ENCODE results near the gene COL18A1. TPM values are rescaled to one million over a fixed set of nuclear protein-coding genes. Genes with fewer than 3 reads are reported as not detected.

The COL18A1 gene
- polyA plus RNA-seq, 4 donors, result 2.2 to 34.3 (median 16.5) TPM

DNA sequence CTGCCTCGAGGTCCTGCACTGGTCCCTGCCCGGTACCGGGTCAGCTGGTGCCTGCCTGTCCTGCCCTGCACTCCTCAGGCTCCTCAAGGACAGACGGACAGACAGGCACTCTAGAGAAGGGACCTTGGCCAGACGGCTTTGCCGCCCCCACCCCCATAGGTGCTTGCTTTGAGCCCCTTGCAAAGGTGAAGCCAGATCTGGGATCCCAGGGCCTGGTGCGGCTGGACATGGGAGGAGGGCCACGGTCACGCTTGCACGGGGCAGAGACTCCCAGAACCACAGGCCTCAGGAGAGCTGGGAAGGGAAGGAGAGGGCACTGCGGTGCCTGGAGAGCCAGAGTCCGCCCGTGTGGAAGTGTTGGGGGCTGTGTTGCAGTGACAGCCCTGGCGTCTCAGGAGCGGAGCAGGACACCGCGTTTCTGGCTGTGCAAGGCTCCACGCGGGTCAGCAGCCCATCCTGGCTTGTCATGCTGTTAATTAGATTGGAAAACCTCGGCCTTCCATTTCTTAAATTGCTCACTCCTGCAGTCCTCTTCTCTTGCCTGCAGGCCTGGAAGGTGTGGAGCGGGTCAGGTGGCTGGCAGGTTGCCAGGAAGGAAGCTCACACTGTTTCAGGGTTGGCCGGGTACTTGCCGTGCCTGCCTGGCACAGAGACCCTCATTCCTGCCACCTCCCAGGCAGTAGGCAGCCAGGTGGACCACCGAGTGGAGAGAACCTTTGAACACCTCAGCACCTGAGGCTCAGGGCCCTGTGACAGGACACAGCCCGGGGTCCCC, 16.3 kb downstream of the COL18A1 start:
- Histone ChIP-seq H3K4me3 (ENCODE audit: low read depth in 1 of 3, low read length in 3 of 3) (no peak overlapping the region), H3K4me1 (ENCODE audit: control insufficient read depth in 3 of 3, insufficient read depth in 2 of 3, low read depth in 1 of 3, low read length in 2 of 3) (peaks cover 2 to 36% (median 2%) of the 10 kb centered on the region in 3 donors), H3K27me3 (ENCODE audit: control insufficient read depth in 3 of 3, insufficient read depth in 3 of 3, low read length in 3 of 3) (no peaks in the 10 kb centered on the region), H3K9me3 (ENCODE audit: control insufficient read depth in 2 of 2, insufficient read depth in 1 of 2, low read depth in 1 of 2, low read length in 1 of 2) (no peaks in the 10 kb centered on the region), H3K36me3 (ENCODE audit: control insufficient read depth in 3 of 3, insufficient read depth in 2 of 3, low read depth in 1 of 3, low read length in 3 of 3) (no peaks in the 10 kb centered on the region), H3K27ac (ENCODE audit: low read depth in 1 of 3, low read length in 2 of 3) (no peak overlapping the region)
- DNase-seq (peak; percentile 65 to 87), FAIRE-seq (no peak)
- 41 to 65% (median 54%) methylated on average over 25 of the region's 25 CpGs for WGBS, 3 donors

DNA sequence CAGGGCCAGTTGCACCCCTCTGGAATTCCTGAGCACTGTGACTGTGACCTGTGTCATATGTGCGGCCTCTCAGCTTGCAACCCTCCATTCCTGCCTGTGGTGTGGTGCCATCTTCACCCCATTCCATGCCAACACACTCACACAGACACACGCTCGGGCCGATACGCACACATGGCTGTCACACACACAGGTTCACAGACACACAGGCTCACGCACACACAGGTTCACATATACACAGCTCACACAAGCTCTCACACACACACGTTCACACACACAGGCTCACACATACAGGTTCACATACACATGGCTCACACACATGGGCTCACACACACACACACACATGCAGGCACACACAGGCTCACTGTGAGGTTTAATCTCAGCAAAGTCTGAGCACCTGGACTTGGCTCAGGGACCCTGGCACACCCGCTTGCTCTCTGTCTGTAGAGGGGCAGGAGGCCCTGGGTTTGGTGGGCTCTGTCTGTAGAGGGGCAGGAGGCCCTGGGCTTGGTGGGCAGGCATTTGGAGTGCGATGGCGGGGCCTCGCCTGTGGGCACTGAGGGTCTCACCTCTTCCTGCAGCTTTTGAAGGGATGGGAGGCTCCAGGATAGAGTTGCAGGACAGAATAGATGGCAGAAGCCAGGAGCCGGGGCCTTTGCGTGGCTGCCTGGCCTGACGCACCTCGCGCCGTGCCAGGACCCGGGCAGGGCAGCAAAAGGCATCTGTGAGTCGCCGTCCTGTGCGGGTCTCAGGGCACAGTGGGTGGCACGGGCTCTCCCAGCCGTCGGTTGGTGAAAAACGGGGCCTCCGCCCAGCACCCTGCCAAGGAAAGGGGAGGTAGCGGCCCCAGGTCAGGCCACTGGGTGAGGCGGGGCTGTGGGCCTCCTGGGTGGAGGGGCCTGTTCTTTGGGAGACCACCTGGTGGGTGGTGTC, 17.1 kb downstream of the COL18A1 start:
- WGBS, 3 donors, result 83 to 90% (median 86%) methylated on average over 27 to 28 of the region's 28 CpGs
- no peak overlapping the region for H3K27ac ChIP-seq (ENCODE audit: low read depth in 1 of 3, low read length in 2 of 3)
- H3K4me1 ChIP-seq (ENCODE audit: control insufficient read depth in 3 of 3, insufficient read depth in 2 of 3, low read depth in 1 of 3, low read length in 2 of 3), result peaks cover 2 to 36% (median 2%) of the 10 kb centered on the region in 3 donors
- H3K36me3 ChIP-seq (ENCODE audit: control insufficient read depth in 3 of 3, insufficient read depth in 2 of 3, low read depth in 1 of 3, low read length in 3 of 3), result no peaks in the 10 kb centered on the region
- FAIRE-seq (no peak), DNase-seq (no peak)
- no peak overlapping the region for H3K4me3 ChIP-seq (ENCODE audit: low read depth in 1 of 3, low read length in 3 of 3)
- H3K27me3 ChIP-seq (ENCODE audit: control insufficient read depth in 3 of 3, insufficient read depth in 3 of 3, low read length in 3 of 3), result no peaks in the 10 kb centered on the region
- no peaks in the 10 kb centered on the region for H3K9me3 ChIP-seq (ENCODE audit: control insufficient read depth in 2 of 2, insufficient read depth in 1 of 2, low read depth in 1 of 2, low read length in 1 of 2)

DNA sequence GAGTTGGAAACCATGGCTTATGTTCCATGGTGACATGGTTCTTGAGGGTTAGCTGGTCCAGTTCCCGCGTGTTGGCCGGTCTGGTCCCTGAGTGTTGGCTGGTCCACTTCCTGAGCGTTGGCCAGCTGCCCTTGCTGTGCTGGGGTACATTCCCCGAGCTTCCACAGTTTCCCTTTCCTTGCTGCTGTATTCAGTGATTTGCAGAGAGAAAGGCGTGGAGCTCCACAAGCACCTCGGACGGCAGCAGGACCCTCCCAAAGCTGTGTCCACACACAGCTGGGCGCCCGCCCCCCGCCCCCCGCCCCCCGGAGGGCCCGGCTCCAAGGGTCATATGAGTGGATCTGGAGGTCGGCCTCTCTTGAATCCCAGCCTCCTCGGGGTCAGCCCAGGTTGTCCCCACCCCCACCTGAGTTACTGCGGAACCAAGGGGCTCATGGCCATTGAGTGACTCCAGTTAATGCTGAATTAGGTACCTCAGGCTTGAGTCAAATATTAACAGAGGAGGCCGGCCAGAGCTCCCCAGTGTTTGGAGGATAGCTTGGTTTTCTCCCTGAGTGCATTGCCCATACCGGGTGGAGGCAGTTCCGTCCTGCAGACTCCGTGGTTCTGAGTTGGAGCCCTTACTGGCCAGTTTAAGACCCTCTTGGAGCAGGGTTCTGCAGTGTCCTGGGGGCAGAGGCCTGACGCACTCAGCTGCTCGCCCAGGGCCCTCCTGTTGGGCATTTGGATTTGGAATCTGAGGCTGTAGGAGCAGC, 18.4 kb downstream of the COL18A1 start:
- Histone ChIP-seq H3K27ac (ENCODE audit: low read depth in 1 of 3, low read length in 2 of 3) (no peak overlapping the region), H3K36me3 (ENCODE audit: control insufficient read depth in 3 of 3, insufficient read depth in 2 of 3, low read depth in 1 of 3, low read length in 3 of 3) (no peaks in the 10 kb centered on the region), H3K4me3 (ENCODE audit: low read depth in 1 of 3, low read length in 3 of 3) (no peak overlapping the region), H3K9me3 (ENCODE audit: control insufficient read depth in 2 of 2, insufficient read depth in 1 of 2, low read depth in 1 of 2, low read length in 1 of 2) (no peaks in the 10 kb centered on the region), H3K27me3 (ENCODE audit: control insufficient read depth in 3 of 3, insufficient read depth in 3 of 3, low read length in 3 of 3) (no peaks in the 10 kb centered on the region), H3K4me1 (ENCODE audit: control insufficient read depth in 3 of 3, insufficient read depth in 2 of 3, low read depth in 1 of 3, low read length in 2 of 3) (peaks cover 2 to 36% (median 2%) of the 10 kb centered on the region in 3 donors)
- FAIRE-seq (no peak), DNase-seq (no peak)
- WGBS, 3 donors, result 79 to 81% (median 79%) methylated on average over 23 of the region's 23 CpGs

DNA sequence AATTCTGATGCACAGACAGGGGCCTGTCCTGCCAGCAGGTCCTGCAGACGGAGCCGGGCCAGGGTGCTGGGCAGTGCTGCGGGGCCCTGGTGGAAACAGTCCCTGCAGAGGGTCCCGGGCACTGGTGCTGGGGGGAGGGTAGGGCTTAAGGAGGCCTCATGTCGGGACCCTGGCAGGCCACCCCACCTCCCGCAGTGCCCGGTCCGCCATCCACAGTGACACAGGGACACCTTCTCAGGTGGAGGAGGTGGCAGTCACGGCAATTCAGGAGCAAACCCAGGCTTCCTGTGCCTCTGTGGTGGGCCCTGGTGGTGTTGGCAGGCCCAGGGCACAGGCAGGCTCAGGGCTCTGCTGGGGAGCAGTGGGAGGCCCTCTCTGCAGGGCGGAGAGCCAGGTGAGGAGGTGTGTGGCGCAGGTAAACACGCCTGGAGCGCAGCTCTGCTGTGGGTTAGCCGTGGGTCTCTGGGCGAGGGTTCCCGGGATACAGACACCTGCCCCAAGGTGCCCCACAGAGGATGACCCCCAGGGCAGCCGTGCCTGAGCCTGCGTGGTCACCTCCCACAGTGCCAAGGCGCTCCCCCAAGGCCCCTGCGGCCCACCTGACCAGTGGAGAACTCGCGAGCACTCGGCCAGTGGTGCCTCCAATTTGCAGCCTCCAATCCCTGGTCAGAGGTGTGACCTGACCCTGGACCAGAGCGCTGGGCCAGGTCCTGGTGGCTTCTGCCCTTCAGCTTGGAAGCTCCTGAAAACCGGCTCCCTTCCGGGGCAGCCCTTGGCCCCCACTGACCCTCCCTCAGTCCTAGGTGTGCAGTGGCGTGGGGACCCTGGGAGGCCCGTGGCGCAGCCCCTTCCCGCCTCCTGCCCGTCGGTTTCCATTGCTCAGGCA, 19.2 kb downstream of the COL18A1 start:
- H3K27ac ChIP-seq (ENCODE audit: low read depth in 1 of 3, low read length in 2 of 3), result no peak overlapping the region
- DNase-seq, result no peak

DNA sequence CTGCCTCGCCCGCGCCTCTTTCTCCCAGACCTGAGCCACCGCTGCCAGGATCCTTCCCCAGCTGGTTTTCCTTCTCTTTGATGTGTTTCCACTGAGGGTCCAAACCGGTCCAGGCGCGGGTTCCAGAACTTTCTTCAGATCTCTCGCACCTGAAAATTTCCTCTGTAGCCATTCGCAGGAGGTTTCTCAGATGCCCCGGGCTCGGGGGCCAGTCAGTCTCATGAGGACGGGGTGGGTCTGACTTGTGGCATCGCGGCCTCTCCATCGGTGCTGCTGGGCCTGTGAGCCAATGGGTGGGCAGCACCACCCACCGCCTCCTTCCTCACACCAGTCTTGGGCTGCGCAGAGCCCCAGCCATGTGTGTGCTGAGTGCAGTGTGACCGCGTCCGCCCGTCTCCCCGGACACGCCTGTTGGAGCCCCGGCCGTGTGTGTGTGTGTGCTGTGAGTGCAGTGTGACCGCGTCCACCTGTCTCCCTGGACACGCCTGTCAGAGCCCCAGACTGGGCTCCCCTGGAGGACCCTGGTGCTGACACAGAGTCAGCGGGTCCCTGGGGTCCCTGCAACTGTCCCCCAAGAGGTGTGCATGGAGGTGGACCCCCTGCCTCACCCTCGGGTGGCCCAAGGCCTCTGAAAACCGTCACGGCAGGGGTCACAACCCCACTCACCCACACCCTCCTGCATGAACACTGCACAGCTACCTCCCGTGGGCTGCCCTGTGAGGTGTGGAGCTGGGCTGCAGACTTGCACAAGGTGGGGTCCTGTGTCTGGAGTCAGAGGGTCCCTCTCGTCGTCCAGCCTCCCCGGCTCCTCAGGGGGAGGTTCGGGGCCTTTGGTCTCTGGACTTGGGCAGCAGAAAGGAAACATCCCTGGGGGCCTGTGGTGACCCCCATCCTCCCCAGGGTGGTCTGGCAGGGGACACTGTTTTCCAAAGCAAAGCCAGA, 20.2 kb downstream of the COL18A1 start:
- H3K4me3 ChIP-seq (ENCODE audit: low read depth in 1 of 3, low read length in 3 of 3), result no peak overlapping the region
- WGBS, 3 donors, result 83 to 87% (median 86%) methylated on average over 36 to 37 of the region's 37 CpGs
- FAIRE-seq (no peak), DNase-seq (no peak)
- no peaks in the 10 kb centered on the region for H3K36me3 ChIP-seq (ENCODE audit: control insufficient read depth in 3 of 3, insufficient read depth in 2 of 3, low read depth in 1 of 3, low read length in 3 of 3)
- H3K27ac ChIP-seq (ENCODE audit: low read depth in 1 of 3, low read length in 2 of 3), result no peak overlapping the region
- no peaks in the 10 kb centered on the region for H3K27me3 ChIP-seq (ENCODE audit: control insufficient read depth in 3 of 3, insufficient read depth in 3 of 3, low read length in 3 of 3)
- H3K9me3 ChIP-seq (ENCODE audit: control insufficient read depth in 2 of 2, insufficient read depth in 1 of 2, low read depth in 1 of 2, low read length in 1 of 2), result no peaks in the 10 kb centered on the region
- H3K4me1 ChIP-seq (ENCODE audit: control insufficient read depth in 3 of 3, insufficient read depth in 2 of 3, low read depth in 1 of 3, low read length in 2 of 3), result peaks cover 2 to 35% (median 2%) of the 10 kb centered on the region in 3 donors

More for the DNA sequence above, 19.2 kb downstream of the COL18A1 start:
- no peaks in the 10 kb centered on the region for H3K27me3 ChIP-seq (ENCODE audit: control insufficient read depth in 3 of 3, insufficient read depth in 3 of 3, low read length in 3 of 3)
- FAIRE-seq, result no peak
- H3K4me1 ChIP-seq (ENCODE audit: control insufficient read depth in 3 of 3, insufficient read depth in 2 of 3, low read depth in 1 of 3, low read length in 2 of 3), result peaks cover 2 to 36% (median 2%) of the 10 kb centered on the region in 3 donors
- H3K9me3 ChIP-seq (ENCODE audit: control insufficient read depth in 2 of 2, insufficient read depth in 1 of 2, low read depth in 1 of 2, low read length in 1 of 2), result no peaks in the 10 kb centered on the region
- 86 to 91% (median 86%) methylated on average over 29 to 32 of the region's 32 CpGs for WGBS, 3 donors
- no peak overlapping the region for H3K4me3 ChIP-seq (ENCODE audit: low read depth in 1 of 3, low read length in 3 of 3)
- H3K36me3 ChIP-seq (ENCODE audit: control insufficient read depth in 3 of 3, insufficient read depth in 2 of 3, low read depth in 1 of 3, low read length in 3 of 3), result no peaks in the 10 kb centered on the region

DNA sequence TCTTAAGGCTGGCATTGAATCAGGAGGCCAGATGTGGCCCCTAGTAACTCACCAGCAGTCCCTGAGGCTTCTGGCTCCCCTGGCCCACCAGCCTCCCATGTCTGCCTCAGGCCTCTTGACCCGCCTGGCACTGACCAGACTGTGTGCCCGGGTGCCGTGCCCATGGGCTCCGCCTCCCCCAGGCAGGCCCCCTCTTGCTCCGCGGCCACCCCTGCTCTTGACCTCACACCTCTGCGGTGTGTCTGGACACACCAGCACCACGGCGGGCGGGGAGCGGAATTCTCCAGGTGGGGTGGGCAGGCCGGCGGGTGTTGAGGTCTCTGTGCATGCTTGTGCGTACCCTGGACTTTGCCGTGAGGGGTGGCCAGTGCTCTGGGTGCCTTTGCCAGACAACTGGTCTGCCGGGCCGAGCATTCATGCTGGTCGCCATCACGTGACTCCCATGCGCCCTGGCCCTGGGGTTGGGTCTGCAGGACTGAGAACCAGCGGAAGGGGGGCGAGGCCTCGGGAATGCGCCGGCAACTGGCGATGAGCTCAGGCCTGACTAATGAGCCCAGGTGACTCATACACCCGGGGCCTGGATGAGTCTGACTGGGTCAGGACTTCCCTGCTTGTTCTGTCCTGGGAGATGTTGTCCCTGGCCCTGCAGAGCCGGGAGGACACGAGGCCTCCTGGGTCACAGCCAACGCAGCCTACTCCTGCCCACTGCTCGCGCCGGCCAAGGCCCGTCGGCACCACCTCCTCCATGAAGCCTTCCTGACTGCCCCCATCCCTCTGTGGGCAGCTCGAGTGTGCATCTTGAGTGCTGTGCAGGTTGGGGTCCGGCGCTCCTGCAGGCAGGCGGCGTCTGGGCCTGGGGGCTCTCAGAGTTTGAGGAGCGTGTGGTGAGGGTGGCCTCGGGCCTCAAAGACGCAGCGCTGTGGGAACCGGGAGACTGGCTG, 22.6 kb downstream of the COL18A1 start:
- peaks cover 0 to 18% (median 0%) of the 10 kb centered on the region in 3 donors for H3K4me1 ChIP-seq (ENCODE audit: control insufficient read depth in 3 of 3, insufficient read depth in 2 of 3, low read depth in 1 of 3, low read length in 2 of 3)
- H3K27ac ChIP-seq (ENCODE audit: low read depth in 1 of 3, low read length in 2 of 3), result peak overlapping the region in 1 of 3 donors; percentile 14
- no peaks in the 10 kb centered on the region for H3K9me3 ChIP-seq (ENCODE audit: control insufficient read depth in 2 of 2, insufficient read depth in 1 of 2, low read depth in 1 of 2, low read length in 1 of 2)
- peaks cover 0 to 5% (median 0%) of the 10 kb centered on the region in 3 donors for H3K27me3 ChIP-seq (ENCODE audit: control insufficient read depth in 3 of 3, insufficient read depth in 3 of 3, low read length in 3 of 3)
- 62 to 74% (median 64%) methylated on average over 42 to 45 of the region's 45 CpGs for WGBS, 3 donors
- no peaks in the 10 kb centered on the region for H3K36me3 ChIP-seq (ENCODE audit: control insufficient read depth in 3 of 3, insufficient read depth in 2 of 3, low read depth in 1 of 3, low read length in 3 of 3)
- FAIRE-seq, result no peak
- peak in 1 of 2 donors; percentile 58 for DNase-seq
- H3K4me3 ChIP-seq (ENCODE audit: low read depth in 1 of 3, low read length in 3 of 3), result no peak overlapping the region

All from small intestine (tissue), 7 donors.